GM23338 (cell line): Measurements from ENCODE around the gene DYNLT4. TPM values are rescaled to one million over a fixed set of nuclear protein-coding genes. Genes with fewer than 3 reads are reported as not detected.

Source experiments
- ATAC-seq: fragments of 200-7000 bp; cut with Tn5 transposase; 3 replicates; pipeline ENCODE4 v1.9.1; 2020
- DNase-seq: peaks from one replicate; pipeline ENCODE4 v3.0.0-alpha.2; 2015; ENCODE audit warnings: low spot score
- H2AFZ ChIP-seq: fragments of 200-600 bp; sonication (generic); 2 replicates; pipeline ENCODE4 v1.8.0; 2016; ENCODE audit warnings: antibody characterized with exemption, mild to moderate bottlenecking, moderate library complexity
- H3F3A ChIP-seq: fragments of 200-600 bp; sonication (generic); replicated peaks from 2 replicates; pipeline ENCODE4 v1.8.0; 2017; ENCODE audit warnings: antibody characterized with exemption, mixed run types, low read depth
- H3K27ac ChIP-seq: fragments of 200-600 bp; sonication (generic); 2 replicates; pipeline ENCODE4 v1.6.1; 2016; ENCODE audit warnings: low read depth
- H3K27me3 ChIP-seq: fragments of 200-600 bp; sonication (generic); 2 replicates; pipeline ENCODE4 v1.8.0; 2016; ENCODE audit warnings: mild to moderate bottlenecking, mixed run types, moderate library complexity; ENCODE audit not compliant: insufficient read depth
- H3K36me3 ChIP-seq: fragments of 200-600 bp; sonication (generic); 2 replicates; pipeline ENCODE4 v1.8.0; 2016; ENCODE audit warnings: mild to moderate bottlenecking; ENCODE audit not compliant: insufficient read depth
- H3K4me1 ChIP-seq: fragments of 200-600 bp; sonication (generic); 2 replicates; pipeline ENCODE4 v1.8.0; 2016; ENCODE audit warnings: mild to moderate bottlenecking, moderate library complexity; ENCODE audit not compliant: insufficient read depth
- H3K4me2 ChIP-seq: fragments of 200-600 bp; sonication (generic); 2 replicates; pipeline ENCODE4 v1.7.1; 2017; ENCODE audit warnings: mixed run types
- H3K4me3 ChIP-seq: fragments of 200-600 bp; sonication (generic); 2 replicates; pipeline ENCODE4 v1.6.1; 2016; ENCODE audit warnings: mixed run types
- H3K79me2 ChIP-seq: fragments of 200-600 bp; sonication (generic); replicated peaks from 2 replicates; pipeline ENCODE4 v1.8.0; 2017; ENCODE audit warnings: mild to moderate bottlenecking; ENCODE audit not compliant: insufficient read depth
- H3K9me2 ChIP-seq: fragments of 200-600 bp; sonication (generic); 2 replicates; pipeline ENCODE4 v1.8.0; 2017; ENCODE audit not compliant: insufficient read depth
- H4K20me1 ChIP-seq: fragments of 200-600 bp; sonication (generic); replicated peaks from 2 replicates; pipeline ENCODE4 v1.8.0; 2017; ENCODE audit warnings: mild to moderate bottlenecking; ENCODE audit not compliant: insufficient read depth
- H3K27ac Mint-ChIP-seq: 2 replicates; pipeline ENCODE4 v1.8.0; 2020; ENCODE audit warnings: inconsistent platforms, mild to moderate bottlenecking, moderate library complexity, mixed read lengths
- H3K27me3 Mint-ChIP-seq: 3 replicates; pipeline ENCODE4 v1.8.0; 2022; ENCODE audit warnings: low read depth, mild to moderate bottlenecking, moderate library complexity, mixed read lengths, inconsistent platforms; ENCODE audit not compliant: insufficient read depth, poor library complexity
- H3K36me3 Mint-ChIP-seq: 3 replicates; pipeline ENCODE4 v1.8.0; 2021; ENCODE audit warnings: low read depth, mild to moderate bottlenecking, inconsistent platforms, moderate library complexity, mixed read lengths
- H3K4me1 Mint-ChIP-seq: 3 replicates; pipeline ENCODE4 v1.8.0; 2020; ENCODE audit warnings: mild to moderate bottlenecking, inconsistent platforms, mixed read lengths
- H3K4me3 Mint-ChIP-seq: 3 replicates; pipeline ENCODE4 v1.8.0; 2021; ENCODE audit warnings: moderate library complexity, mild to moderate bottlenecking, inconsistent platforms, mixed read lengths
- H3K9me3 Mint-ChIP-seq: 3 replicates; pipeline ENCODE4 v1.8.0; 2020; ENCODE audit warnings: moderate library complexity, mild to moderate bottlenecking, inconsistent platforms, mixed read lengths
- CREB1 ChIP-seq: fragments of 250-450 bp; sonication (Bioruptor Pico); IDR thresholded peaks from 2 replicates; pipeline ENCODE4 v1.5.0; 2020; ENCODE audit warnings: low read depth, mild to moderate bottlenecking, moderate library complexity
- EZH2phosphoT487 ChIP-seq: fragments of 200-600 bp; sonication (generic); IDR thresholded peaks from one replicate; pipeline ENCODE4 v1.8.1; 2018; ENCODE audit warnings: antibody characterized with exemption; ENCODE audit not compliant: unreplicated experiment
- JUNB ChIP-seq: IDR thresholded peaks from one replicate; pipeline ENCODE4 v1.6.1; 2016; ENCODE audit warnings: antibody characterized with exemption; ENCODE audit not compliant: unreplicated experiment
- POLR2AphosphoS5 ChIP-seq: IDR thresholded peaks from 2 replicates; pipeline ENCODE4 v1.6.1; 2016; ENCODE audit warnings: antibody characterized with exemption, low read depth
- STAT1 ChIP-seq: IDR thresholded peaks from one replicate; pipeline ENCODE4 v1.6.1; 2016; ENCODE audit warnings: antibody characterized with exemption; ENCODE audit not compliant: unreplicated experiment
- ZNF114 ChIP-seq: fragments of 250-450 bp; sonication (Bioruptor Pico); IDR thresholded peaks from 2 replicates; pipeline ENCODE4 v1.5.0; 2020; ENCODE audit warnings: mild to moderate bottlenecking, moderate library complexity
- ZNF331 ChIP-seq: fragments of 250-450 bp; sonication (Bioruptor Pico); IDR thresholded peaks from 2 replicates; pipeline ENCODE4 v1.5.0; 2020; ENCODE audit warnings: low read depth, mild to moderate bottlenecking, moderate library complexity
- ZNF462 ChIP-seq: fragments of 250-450 bp; sonication (Bioruptor Pico); IDR thresholded peaks from 2 replicates; pipeline ENCODE4 v1.5.0; 2020; ENCODE audit warnings: mild to moderate bottlenecking, moderate library complexity
- polyA plus RNA-seq: library from polyadenylated mRNA; unstranded; fragments of >200 nt; fragmentation: Nextera tagmentation; extraction: Ambion mirVana; gene quantifications from 2 replicates; pipeline ENCODE4 v1.2.1, GENCODE V29; 2016
- total RNA-seq: library from RNA; depleted of rRNA; stranded (reverse); fragments of >200 nt; shearing (Covaris generic); gene quantifications from 2 replicates; pipeline ENCODE4 v1.2.3, GENCODE V29; 2014

DYNLT4 gene
- total and polyA plus RNA-seq, 2 experiments from 2014 or later, result 0.73 TPM; not detected in 1

GRCh38 chr1:44853201-44853600, 46.0 kb upstream of the DYNLT4 start:
- TF ChIP-seq EZH2phosphoT487, result no peak
- TF ChIP-seq ZNF114, result no peak
- TF ChIP-seq ZNF462, result no peak
- Histone ChIP-seq H4K20me1 (no peaks in the 10 kb centered on the region), H3K27ac (no peak overlapping the region), H3K36me3 (no peaks in the 10 kb centered on the region), H3K79me2 (no peaks in the 10 kb centered on the region), H3K4me1 (no peaks in the 10 kb centered on the region), H3K9me2 (no peaks in the 10 kb centered on the region), H2AFZ (no peak overlapping the region), H3K27me3 (no peaks in the 10 kb centered on the region), H3F3A (no peaks in the 10 kb centered on the region), H3K4me2 (no peak overlapping the region), H3K4me3 (no peak overlapping the region)
- H3K4me1 Mint-ChIP-seq, result no peaks in the 10 kb centered on the region
- H3K36me3 Mint-ChIP-seq, result peaks cover 3% of the 10 kb centered on the region
- DNase-seq (no peak), ATAC-seq (no peak)
- no peak overlapping the region for H3K27ac Mint-ChIP-seq
- no peaks in the 10 kb centered on the region for H3K9me3 Mint-ChIP-seq
- peaks cover 3% of the 10 kb centered on the region for H3K27me3 Mint-ChIP-seq
- H3K4me3 Mint-ChIP-seq, result no peak overlapping the region

- Histone ChIP-seq H3F3A (no peaks in the 10 kb centered on the region), H3K4me3 (no peak overlapping the region), H3K4me2 (no peak overlapping the region), H3K27ac (no peak overlapping the region), H2AFZ (no peak overlapping the region), H3K9me2 (no peaks in the 10 kb centered on the region), H3K36me3 (no peaks in the 10 kb centered on the region), H4K20me1 (no peaks in the 10 kb centered on the region), H3K27me3 (no peaks in the 10 kb centered on the region), H3K79me2 (no peaks in the 10 kb centered on the region), H3K4me1 (no peaks in the 10 kb centered on the region)
- peaks cover 3% of the 10 kb centered on the region for H3K27me3 Mint-ChIP-seq
- no peak overlapping the region for H3K4me3 Mint-ChIP-seq
- DNase-seq, result no peak
- no peaks in the 10 kb centered on the region for H3K9me3 Mint-ChIP-seq
- no peaks in the 10 kb centered on the region for H3K4me1 Mint-ChIP-seq
- ATAC-seq, result no peak
- H3K36me3 Mint-ChIP-seq, result peaks cover 3% of the 10 kb centered on the region; the same call in 2 of the 3 replicates
- no peak overlapping the region for H3K27ac Mint-ChIP-seq
- TF ChIP-seq POLR2AphosphoS5, result no peak
- TF ChIP-seq STAT1, result no peak
- TF ChIP-seq JUNB, result no peak
- no peak for TF ChIP-seq ZNF462
- TF ChIP-seq ZNF331 (CRISPR knock-in tag), result no peak
- no peak for TF ChIP-seq CREB1 (CRISPR knock-in tag)
Observed at GRCh38 chr1:44851308-44851707, 44.2 kb upstream of the DYNLT4 start.
